Fibroblast of pulmonary artery (primary cell): Measurements from ENCODE around the gene SINHCAF.

Source experiments
- DNase-seq: peaks from one replicate; pipeline ENCODE4 v3.0.0-alpha.2; 2010; ENCODE audit warnings: low read depth
- H3K4me3 ChIP-seq: replicated peaks from 2 replicates; pipeline ENCODE4 v1.5.1; 2011; ENCODE audit warnings: low read depth, mild to moderate bottlenecking, control low read depth, low read length, moderate library complexity
- TF ChIP-seq, protein P1 (sequence below): IDR thresholded peaks from 2 replicates; pipeline ENCODE4 v1.5.1; 2011; ENCODE audit warnings: mild to moderate bottlenecking, control low read depth, low read length, inconsistent platforms; ENCODE audit errors: missing control alignments

The SINHCAF gene

DNA sequence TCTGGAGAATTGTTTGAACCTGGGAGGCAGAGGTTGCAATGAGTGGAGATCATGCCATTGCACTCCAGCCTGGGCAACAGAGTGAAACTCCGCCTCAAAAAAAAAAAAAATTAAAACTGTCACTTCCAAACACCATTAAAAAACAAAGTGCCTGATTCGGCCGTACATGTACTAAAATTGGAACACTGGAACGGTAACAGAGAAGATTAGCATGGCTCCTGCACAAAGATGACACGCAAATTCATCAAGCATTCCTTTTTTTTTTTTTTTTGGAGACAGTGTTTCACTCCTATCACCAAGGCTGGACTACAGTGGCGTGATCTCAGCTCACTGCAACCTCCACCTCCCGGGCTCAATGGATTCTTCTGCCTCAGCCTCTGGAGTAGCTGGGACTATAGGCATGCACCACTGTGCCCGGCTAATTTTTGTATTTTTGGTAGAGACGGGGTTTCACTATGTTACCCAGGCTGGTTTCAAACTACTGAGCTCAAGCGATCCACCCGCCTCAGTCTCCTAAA, 40.2 kb upstream of the SINHCAF start:
- no peak overlapping the region for H3K4me3 ChIP-seq
- DNase-seq, result no peak
- TF ChIP-seq, protein P1, sequence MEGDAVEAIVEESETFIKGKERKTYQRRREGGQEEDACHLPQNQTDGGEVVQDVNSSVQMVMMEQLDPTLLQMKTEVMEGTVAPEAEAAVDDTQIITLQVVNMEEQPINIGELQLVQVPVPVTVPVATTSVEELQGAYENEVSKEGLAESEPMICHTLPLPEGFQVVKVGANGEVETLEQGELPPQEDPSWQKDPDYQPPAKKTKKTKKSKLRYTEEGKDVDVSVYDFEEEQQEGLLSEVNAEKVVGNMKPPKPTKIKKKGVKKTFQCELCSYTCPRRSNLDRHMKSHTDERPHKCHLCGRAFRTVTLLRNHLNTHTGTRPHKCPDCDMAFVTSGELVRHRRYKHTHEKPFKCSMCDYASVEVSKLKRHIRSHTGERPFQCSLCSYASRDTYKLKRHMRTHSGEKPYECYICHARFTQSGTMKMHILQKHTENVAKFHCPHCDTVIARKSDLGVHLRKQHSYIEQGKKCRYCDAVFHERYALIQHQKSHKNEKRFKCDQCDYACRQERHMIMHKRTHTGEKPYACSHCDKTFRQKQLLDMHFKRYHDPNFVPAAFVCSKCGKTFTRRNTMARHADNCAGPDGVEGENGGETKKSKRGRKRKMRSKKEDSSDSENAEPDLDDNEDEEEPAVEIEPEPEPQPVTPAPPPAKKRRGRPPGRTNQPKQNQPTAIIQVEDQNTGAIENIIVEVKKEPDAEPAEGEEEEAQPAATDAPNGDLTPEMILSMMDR, result no peak

DNA sequence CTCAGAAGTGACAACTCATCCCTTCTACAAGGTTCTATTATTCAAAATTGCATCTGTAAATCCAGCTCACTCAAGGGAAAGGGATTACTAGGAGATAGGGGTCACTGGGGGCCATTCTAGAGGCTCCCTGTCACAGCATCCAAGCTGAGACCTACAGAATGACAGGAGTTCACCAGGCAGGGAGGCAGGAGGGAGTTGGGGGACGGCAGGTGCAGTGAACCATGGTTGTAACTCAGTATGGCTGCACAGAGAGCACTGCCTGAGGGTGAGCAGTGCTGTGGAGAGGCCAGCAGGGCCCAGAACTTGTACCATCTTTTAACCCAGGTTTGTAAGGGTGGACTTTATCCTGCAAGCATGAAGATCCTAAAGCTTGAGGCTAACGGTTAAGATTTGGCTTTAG, 37.9 kb upstream of the SINHCAF start:
- no peak overlapping the region for H3K4me3 ChIP-seq
- no peak for DNase-seq
- TF ChIP-seq, protein P1, result no peak

DNA sequence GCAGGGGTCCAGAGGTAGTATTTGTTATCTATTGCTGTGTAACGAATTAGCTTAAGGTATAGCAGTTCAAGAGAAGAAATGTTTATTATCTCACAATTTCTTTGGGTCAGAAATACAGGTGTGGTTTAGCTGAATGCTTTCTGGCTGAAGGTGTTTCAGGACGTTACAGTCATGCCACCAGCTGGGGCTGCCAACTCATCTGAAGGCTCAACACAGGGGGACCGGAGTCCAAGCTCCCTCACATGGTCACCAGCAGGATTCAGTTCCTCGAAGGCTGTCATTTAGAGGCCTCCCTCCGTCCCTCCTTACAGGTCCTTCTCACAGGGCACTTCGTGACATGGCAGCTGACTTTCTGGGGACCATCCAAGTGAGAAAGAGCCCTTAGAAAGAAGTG, 37.5 kb upstream of the SINHCAF start:
- DNase-seq, result no peak
- TF ChIP-seq, protein P1, result no peak
- H3K4me3 ChIP-seq, result no peak overlapping the region

DNA sequence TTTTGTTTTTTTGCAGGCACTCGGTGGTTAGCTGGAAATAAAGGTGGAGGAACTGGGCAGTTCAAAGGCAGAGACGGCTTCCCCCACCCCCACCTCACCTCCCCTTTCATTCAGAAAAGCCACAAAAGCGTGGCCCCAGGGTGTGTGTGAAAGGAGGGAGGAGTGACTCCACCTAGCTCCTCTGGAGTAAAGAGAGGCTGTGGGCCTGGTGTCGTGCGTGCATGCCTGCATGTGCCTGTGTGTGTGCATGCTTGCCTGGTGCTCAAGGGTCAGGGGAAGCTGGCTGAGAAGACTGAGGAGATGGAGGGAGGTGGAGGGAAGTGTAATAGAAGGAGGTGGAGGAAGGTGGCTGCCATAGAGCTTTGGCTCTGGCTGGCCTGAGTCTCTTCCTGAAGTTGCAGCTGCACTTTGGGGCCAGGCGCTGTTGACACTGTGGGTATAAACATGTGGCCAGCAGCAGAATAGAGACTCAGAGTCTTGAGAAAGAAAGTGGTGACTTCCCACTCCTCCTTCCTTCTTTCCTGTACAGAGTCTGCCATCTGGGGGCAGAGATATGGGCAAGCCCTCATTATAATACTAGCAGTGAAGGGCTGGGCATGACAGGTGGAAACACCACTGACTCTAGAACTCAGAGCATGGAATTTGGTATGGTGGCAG, 36.9 kb upstream of the SINHCAF start:
- TF ChIP-seq, protein P1, result no peak
- no peak overlapping the region for H3K4me3 ChIP-seq
- DNase-seq, result no peak

DNA sequence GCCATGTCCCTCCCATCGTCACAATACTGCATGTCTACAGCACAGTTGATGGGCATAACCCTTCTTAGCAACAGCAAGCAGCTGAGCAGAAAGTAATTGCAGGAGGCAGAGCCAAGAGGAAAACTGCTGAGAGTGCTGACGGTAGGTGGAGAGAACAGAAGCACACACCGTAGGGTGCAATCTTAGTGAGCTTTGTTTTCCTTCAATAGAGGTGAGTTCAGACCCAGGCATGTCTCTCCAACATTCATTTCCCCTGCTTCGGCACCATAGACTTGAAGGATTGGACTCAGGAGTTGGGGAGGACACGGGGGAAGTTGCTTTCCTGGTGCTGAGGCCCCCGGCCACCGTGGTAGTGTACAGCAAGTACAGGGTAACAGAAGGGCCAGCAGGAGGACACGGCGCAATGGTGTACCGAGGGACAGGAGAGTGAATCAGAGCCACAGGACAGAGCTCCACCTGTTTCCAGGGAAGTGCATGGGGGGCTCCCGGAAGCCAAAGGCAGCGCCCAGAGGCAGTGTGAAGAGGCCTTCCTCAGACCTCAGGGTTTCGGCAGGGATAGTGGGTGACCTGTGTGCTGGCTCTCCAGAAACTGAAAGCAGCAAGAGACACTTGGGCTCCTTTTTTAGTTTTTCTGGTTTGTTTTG, 36.3 kb upstream of the SINHCAF start:
- TF ChIP-seq, protein P1, result no peak
- no peak for DNase-seq
- H3K4me3 ChIP-seq, result no peak overlapping the region

DNA sequence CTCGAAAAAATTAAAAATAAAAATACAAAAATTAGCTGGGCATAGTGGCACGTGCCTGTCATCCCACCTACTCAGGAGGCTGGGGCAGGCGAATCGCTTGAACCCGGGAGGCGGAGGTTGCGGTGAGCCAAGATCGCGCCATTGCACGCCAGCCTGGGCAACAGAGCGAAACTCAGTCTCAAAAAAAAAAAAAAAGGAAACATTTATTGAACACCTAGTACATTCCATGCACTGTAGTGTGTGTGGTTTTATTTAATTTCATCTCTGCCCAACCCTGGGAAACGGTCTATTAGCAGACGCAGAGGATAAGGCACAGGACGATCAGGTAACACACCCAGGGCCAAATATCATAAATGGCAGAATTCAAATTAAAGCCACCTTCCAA, 35.8 kb upstream of the SINHCAF start:
- TF ChIP-seq, protein P1, result no peak
- no peak for DNase-seq
- no peak overlapping the region for H3K4me3 ChIP-seq

DNA sequence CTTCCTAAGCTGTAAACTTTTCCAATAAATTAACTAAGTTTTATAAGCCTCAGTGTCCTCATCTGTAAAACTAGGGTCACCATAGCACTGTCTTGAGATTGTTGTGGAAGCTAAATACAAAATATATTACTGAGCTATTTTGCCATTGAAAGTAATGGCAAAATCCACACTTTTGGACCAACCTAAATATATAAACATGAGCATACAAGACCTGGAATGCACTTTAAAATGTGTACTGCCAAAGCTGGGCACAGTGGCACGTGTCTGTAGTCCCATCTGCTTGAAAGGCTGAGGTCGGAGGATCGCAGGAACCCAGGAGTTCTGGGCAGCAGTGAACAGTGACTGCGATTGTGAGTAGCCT, 29.8 kb upstream of the SINHCAF start:
- H3K4me3 ChIP-seq, result no peak overlapping the region
- TF ChIP-seq, protein P1, result no peak
- DNase-seq, result no peak
